Bronchial epithelial cell (primary cell): ENCODE data around the gene HIGD1B. TPM values are rescaled to one million over a fixed set of nuclear protein-coding genes. Genes with fewer than 3 reads are reported as not detected.

Source experiments
- DNase-seq: peaks from one replicate; pipeline ENCODE4 v3.0.0-alpha.2; 2010; ENCODE audit warnings: low read depth
- FAIRE-seq: peaks from 2 replicates; lab custom pipeline; 2011; peaks lifted over from hg19 to GRCh38; lab: Jason Lieb, UNC
- H3K27me3 ChIP-seq: 2 replicates; pipeline ENCODE4 v1.5.1; 2011; ENCODE audit warnings: low read length; ENCODE audit not compliant: control insufficient read depth, insufficient read depth
- H3K36me3 ChIP-seq: 2 replicates; pipeline ENCODE4 v1.5.1; 2011; ENCODE audit warnings: low read length; ENCODE audit not compliant: control insufficient read depth, insufficient read depth
- H3K4me3 ChIP-seq: 2 replicates; pipeline ENCODE4 v1.5.1; 2011; ENCODE audit warnings: mild to moderate bottlenecking, low read depth, low read length, control low read depth
- total RNA-seq: library from RNA; depleted of rRNA; stranded (reverse); fragments of >200 nt; gene quantifications from 2 replicates; pipeline ENCODE4 v1.2.1, GENCODE V29; 2014
- TF ChIP-seq, protein P1 (sequence below): IDR thresholded peaks from 2 replicates; pipeline ENCODE4 v1.5.1; 2011; ENCODE audit warnings: mild to moderate bottlenecking, moderate library complexity, low read length, control low read depth, inconsistent platforms; ENCODE audit not compliant: insufficient read depth, severe bottlenecking

HIGD1B gene
- total RNA-seq, 1 donor from 2014 or later: not detected

DNA sequence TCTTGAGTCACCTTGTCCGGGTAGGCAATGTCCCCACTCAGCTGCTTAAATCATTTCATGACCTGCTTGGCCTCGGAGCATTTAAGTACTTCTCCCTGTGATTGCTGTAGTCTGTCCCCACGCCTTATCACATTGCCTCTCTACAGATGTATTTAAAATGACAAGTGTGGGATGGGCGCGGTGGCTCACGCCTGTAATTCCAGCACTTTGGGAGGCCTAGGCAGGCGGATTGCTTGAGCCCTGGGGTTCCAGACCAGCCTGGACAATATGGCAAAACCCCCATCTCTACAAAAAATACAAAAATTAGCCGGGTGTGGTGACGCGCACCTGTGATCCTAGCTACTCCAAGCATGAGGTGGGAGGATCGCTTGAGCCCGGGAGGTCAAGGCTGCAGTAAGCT is 16.3 kb upstream of the HIGD1B start:
- TF ChIP-seq, protein P1, sequence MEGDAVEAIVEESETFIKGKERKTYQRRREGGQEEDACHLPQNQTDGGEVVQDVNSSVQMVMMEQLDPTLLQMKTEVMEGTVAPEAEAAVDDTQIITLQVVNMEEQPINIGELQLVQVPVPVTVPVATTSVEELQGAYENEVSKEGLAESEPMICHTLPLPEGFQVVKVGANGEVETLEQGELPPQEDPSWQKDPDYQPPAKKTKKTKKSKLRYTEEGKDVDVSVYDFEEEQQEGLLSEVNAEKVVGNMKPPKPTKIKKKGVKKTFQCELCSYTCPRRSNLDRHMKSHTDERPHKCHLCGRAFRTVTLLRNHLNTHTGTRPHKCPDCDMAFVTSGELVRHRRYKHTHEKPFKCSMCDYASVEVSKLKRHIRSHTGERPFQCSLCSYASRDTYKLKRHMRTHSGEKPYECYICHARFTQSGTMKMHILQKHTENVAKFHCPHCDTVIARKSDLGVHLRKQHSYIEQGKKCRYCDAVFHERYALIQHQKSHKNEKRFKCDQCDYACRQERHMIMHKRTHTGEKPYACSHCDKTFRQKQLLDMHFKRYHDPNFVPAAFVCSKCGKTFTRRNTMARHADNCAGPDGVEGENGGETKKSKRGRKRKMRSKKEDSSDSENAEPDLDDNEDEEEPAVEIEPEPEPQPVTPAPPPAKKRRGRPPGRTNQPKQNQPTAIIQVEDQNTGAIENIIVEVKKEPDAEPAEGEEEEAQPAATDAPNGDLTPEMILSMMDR: no peak
- peaks cover 20% of the 10 kb centered on the region for H3K27me3 ChIP-seq
- no peak overlapping the region for H3K4me3 ChIP-seq
- no peaks in the 10 kb centered on the region for H3K36me3 ChIP-seq
- DNase-seq (no peak), FAIRE-seq (no peak)

DNA sequence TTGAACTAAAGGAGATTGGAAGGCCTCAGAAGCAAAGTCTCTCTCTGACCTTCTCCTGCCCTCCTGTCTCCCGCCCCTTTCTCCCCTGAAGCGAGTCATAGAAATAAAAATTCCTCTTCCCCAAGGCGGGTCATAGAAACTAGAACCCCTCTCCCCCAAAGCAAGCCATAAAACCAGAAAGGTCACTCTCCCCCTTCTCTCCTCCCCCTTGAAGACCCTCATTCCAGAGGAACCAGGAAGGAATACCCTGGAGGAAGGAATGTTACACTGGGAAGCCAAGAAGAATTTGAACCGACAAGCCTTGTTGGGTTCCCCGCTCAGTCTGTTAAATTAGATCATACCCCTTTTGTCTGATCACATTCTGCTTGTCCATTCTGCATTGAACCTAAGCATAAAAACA is 14.9 kb upstream of the HIGD1B start:
- TF ChIP-seq, protein P1: no peak
- H3K4me3 ChIP-seq: no peak overlapping the region
- H3K27me3 ChIP-seq: peaks cover 20% of the 10 kb centered on the region
- H3K36me3 ChIP-seq: no peaks in the 10 kb centered on the region
- DNase-seq: no peak
- no peak for FAIRE-seq

- H3K4me3 ChIP-seq: no peak overlapping the region
- DNase-seq (no peak), FAIRE-seq (no peak)
- TF ChIP-seq, protein P1: no peak
- H3K27me3 ChIP-seq: no peaks in the 10 kb centered on the region
- H3K36me3 ChIP-seq: no peaks in the 10 kb centered on the region
Measured at GRCh38 chr17:44837196-44837595, 10.5 kb upstream of the HIGD1B start.

DNA sequence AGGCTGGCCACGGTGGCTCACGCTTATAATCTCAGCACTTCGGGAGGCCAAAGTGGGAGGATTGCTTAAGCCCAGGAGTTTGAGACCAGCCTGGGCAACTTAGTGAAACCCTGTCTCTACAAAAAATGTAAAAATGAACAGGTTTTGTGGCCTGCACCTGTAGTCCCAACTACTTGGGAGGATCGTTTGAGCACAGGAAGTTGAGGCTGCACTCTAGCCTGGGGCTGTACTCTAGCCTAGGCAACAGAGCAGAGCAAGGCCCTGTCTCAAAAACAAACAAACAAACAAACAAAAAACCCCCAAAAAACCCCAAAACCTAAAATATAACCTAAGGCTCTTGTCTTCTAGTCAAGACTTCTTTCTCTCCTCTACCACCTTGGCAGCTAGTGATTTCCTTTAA is 7.4 kb upstream of the HIGD1B start:
- Histone ChIP-seq H3K27me3 (no peaks in the 10 kb centered on the region), H3K4me3 (no peak overlapping the region), H3K36me3 (no peaks in the 10 kb centered on the region)
- no peak for DNase-seq
- TF ChIP-seq, protein P1: no peak
- no peak for FAIRE-seq

DNA sequence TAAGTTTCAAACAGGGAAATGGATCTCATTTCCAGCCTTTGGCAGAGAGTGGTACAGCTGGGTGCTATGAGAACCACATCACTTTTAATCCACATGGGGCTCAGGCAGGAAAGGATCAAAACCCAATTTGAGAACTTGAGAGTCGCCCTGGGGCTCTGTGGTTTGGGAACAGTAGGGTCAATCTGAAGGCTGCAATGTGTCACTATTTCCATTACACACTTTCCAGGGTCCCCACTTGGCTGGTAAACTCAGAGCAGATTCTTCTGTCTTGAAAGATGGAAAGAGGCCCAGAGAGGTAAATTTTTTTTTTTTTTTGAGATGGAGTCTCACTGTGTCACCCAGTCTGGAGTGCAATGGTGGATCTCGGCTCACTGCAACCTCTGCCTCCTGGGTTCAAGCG is 6.7 kb upstream of the HIGD1B start:
- FAIRE-seq: no peak
- TF ChIP-seq, protein P1: no peak
- DNase-seq: no peak
- Histone ChIP-seq H3K36me3 (no peaks in the 10 kb centered on the region), H3K4me3 (no peak overlapping the region), H3K27me3 (no peaks in the 10 kb centered on the region)

DNA sequence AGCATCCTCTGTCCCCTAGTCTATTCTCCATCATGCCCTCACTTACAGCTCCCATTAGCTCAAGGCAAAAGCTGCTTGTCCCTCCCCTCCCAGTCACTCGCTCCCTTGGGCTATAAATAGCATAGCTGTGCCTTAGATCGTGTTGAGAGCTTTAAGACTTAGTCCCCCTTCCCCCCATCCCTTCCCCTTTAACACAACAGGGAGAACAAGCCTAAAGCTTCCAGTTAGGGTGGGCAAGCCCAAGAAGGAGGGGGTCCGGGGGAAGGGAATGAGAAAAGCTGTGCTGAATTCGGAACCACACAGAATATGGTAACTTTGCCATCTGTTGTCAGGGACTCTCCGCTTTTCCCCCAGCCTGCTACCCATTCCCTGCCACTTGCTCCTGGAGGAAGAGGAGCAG is 4.9 kb upstream of the HIGD1B start:
- H3K27me3 ChIP-seq: no peaks in the 10 kb centered on the region
- DNase-seq: no peak
- FAIRE-seq: no peak
- TF ChIP-seq, protein P1: no peak
- no peak overlapping the region for H3K4me3 ChIP-seq
- H3K36me3 ChIP-seq: no peaks in the 10 kb centered on the region
